Kasumi-1 (cell line): ENCODE measurements around the gene ZGPAT.

Experiments used
- DNase-seq, 2 experiments: peaks; one replicate each; lab custom pipeline; 2025; lab: John Stamatoyannopoulos, UW

The ZGPAT gene

GRCh38 chr20:63734111-63734945 lies 26.5 kb downstream of the ZGPAT start:
- no peak for DNase-seq

- no peak for DNase-seq
Measured at GRCh38 chr20:63734946-63735858, 27.4 kb downstream of the ZGPAT start.

GRCh38 chr20:63735859-63736718 lies 28.2 kb downstream of the ZGPAT start, which contains the start of gene LIME1:
TSS of gene LIME1 (plus strand) at chr20:63736664. CDS start at chr20:63737550, 886 bp downstream.
- no peak for DNase-seq

- no peak for DNase-seq
Measured at GRCh38 chr20:63736893-63737694, 29.3 kb downstream of the ZGPAT start.

- DNase-seq: no peak
Measured at GRCh38 chr20:63737695-63737944, 29.8 kb downstream of the ZGPAT start.

- DNase-seq: no peak
Measured at GRCh38 chr20:63737945-63738686, 30.3 kb downstream of the ZGPAT start.

GRCh38 chr20:63738687-63739129 lies 30.9 kb downstream of the ZGPAT start:
- DNase-seq: no peak

GRCh38 chr20:63739130-63740069 lies 31.6 kb downstream of the ZGPAT start, which contains the start of gene SLC2A4RG:
TSS of gene SLC2A4RG (plus strand) at chr20:63739776. CDS start at chr20:63739913, 137 bp downstream.
- DNase-seq: peak; percentile 19 to 31

- DNase-seq: no peak
Measured at GRCh38 chr20:63740070-63740626, 32.3 kb downstream of the ZGPAT start.

GRCh38 chr20:63740627-63741353 lies 33.0 kb downstream of the ZGPAT start:
- peak; percentile 63 to 86 for DNase-seq

- no peak for DNase-seq
Measured at GRCh38 chr20:63741354-63741675, 33.5 kb downstream of the ZGPAT start.

GRCh38 chr20:63741676-63742380 lies 34.0 kb downstream of the ZGPAT start:
- no peak for DNase-seq

- no peak for DNase-seq
Measured at GRCh38 chr20:63742381-63743024, 34.7 kb downstream of the ZGPAT start.

GRCh38 chr20:63743210-63743970 lies 35.6 kb downstream of the ZGPAT start:
- no peak for DNase-seq

- DNase-seq: no peak
Measured at GRCh38 chr20:63744158-63744557, 36.3 kb downstream of the ZGPAT start.
